Left lung (tissue), 10 donors: ENCODE measurements around the gene ARHGAP40. TPM values are rescaled to one million over a fixed set of nuclear protein-coding genes. Genes with fewer than 3 reads are reported as not detected.
A peak's percentile ranks its signal among the peaks of the same experiment; 100 is the strongest.

Experiments
- ATAC-seq: fragments of 200-7000 bp; cut with Tn5 transposase; one replicate; pipeline ENCODE4 v1.9.1; 2020; ENCODE audit warnings: moderate library complexity
- DNase-seq, 4 donors: peaks; one replicate each; pipeline ENCODE4 v3.0.0-alpha.2; 2013 to 2020
- H3K27ac ChIP-seq, 2 donors: fragments of 200-600 bp; sonication (generic) in 1 of 2; one replicate each; pipeline versions ENCODE4 v1.5.0 to v1.8.0; 2020 to 2021
- H3K27me3 ChIP-seq, 2 donors: fragments of 200-600 bp; sonication (generic) in 1 of 2; one replicate each; pipeline versions ENCODE4 v1.5.0 to v1.8.0; 2020 to 2021
- H3K36me3 ChIP-seq, 2 donors: fragments of 200-600 bp; sonication (generic) in 1 of 2; one replicate each; pipeline versions ENCODE4 v1.5.0 to v1.8.0; 2020 to 2021
- H3K4me1 ChIP-seq, 2 donors: fragments of 200-600 bp; one replicate each; pipeline ENCODE4 v1.8.0; 2021
- H3K4me3 ChIP-seq, 2 donors: fragments of 200-600 bp; sonication (generic) in 1 of 2; one replicate each; pipeline versions ENCODE4 v1.5.0 to v1.8.0; 2020 to 2021; ENCODE audit warnings: mild to moderate bottlenecking in 1 of 2
- H3K9me3 ChIP-seq, 2 donors: fragments of 200-600 bp; sonication (generic) in 1 of 2; one replicate each; pipeline versions ENCODE4 v1.5.0 to v1.8.0; 2020 to 2021
- CTCF ChIP-seq, 2 donors: fragments of 200-600 bp; sonication (generic) in 1 of 2; IDR thresholded peaks; one replicate each; pipeline versions ENCODE4 v1.5.0 to v1.8.0; 2021; ENCODE audit warnings: antibody characterized with exemption in 2 of 2
- intact Hi-C, 2 donors: fragments of 100-400 bp; cut with DNase I; formaldehyde crosslinking; loops; one replicate each; pipeline versions ENCODE4 v1.11.2 to v1.14.2; 2022
- polyA plus RNA-seq, 6 donors: library from polyadenylated mRNA; unstranded; fragments of 120-200 nt; gene quantifications; one replicate each; pipeline ENCODE4 v1.2.1, GENCODE V29; 2013; ENCODE audit not compliant: insufficient read length in 6 of 6
- total RNA-seq, 2 donors: library from RNA; stranded (reverse); fragmentation: NEBNext Ultra II Directional; extraction: Animal tissue kit (Norgen Biotek cat#: 25700); gene quantifications; one replicate each; pipeline ENCODE4 v1.2.1, GENCODE V29; 2021
- donor health status: DM: no; HTN: yes; CAD: no.
- donor health status: DM: no; HTN: no; CAD: no.

ARHGAP40 gene
- total and polyA plus RNA-seq, 8 donors = 0.13 to 0.62 (median 0.44) TPM; not detected in 1

- ATAC-seq (no peak), DNase-seq (no peak)
- H3K9me3 ChIP-seq = no peaks in the 10 kb centered on the region
- H3K27me3 ChIP-seq = peaks cover 8 to 84% of the 10 kb centered on the region in 2 donors
- H3K4me3 ChIP-seq = no peak overlapping the region
- H3K4me1 ChIP-seq = peaks cover 6 to 9% of the 10 kb centered on the region in 2 donors
- intact Hi-C loops = loop anchor here in 1 of 2 donors (5.0 to 10.0 kb wide), 2 partner anchors 88 to 250 kb away; no protein-coding TSS in a partner anchor
- no peak for TF ChIP-seq CTCF (IDR thresholded peaks at IDR 0.05)
- H3K27ac ChIP-seq = no peak overlapping the region
- no peaks in the 10 kb centered on the region for H3K36me3 ChIP-seq
Measured at GRCh38 chr20:38644588-38645260, 43.1 kb downstream of the ARHGAP40 start.

GRCh38 chr20:38645351-38645750, 43.7 kb downstream of the ARHGAP40 start:
- TF ChIP-seq CTCF (IDR thresholded peaks at IDR 0.05) = no peak
- no peak overlapping the region for H3K4me3 ChIP-seq
- H3K27ac ChIP-seq = no peak overlapping the region
- DNase-seq (no peak), ATAC-seq (no peak)
- H3K27me3 ChIP-seq = peaks cover 8 to 89% of the 10 kb centered on the region in 2 donors
- intact Hi-C loops = loop anchor here in 1 of 2 donors (5.0 to 10.0 kb wide), 2 partner anchors 87 to 249 kb away; no protein-coding TSS in a partner anchor
- no peaks in the 10 kb centered on the region for H3K36me3 ChIP-seq
- peaks cover 6 to 9% of the 10 kb centered on the region in 2 donors for H3K4me1 ChIP-seq
- no peaks in the 10 kb centered on the region for H3K9me3 ChIP-seq

- intact Hi-C loops = loop anchor here in 1 of 2 donors (5.0 to 10.0 kb wide), 2 partner anchors 86 to 249 kb away; no protein-coding TSS in a partner anchor
- H3K9me3 ChIP-seq = no peaks in the 10 kb centered on the region
- H3K27ac ChIP-seq = no peak overlapping the region
- DNase-seq (peak; percentile 44 to 95 (median 78)), ATAC-seq (peak; percentile 99)
- H3K36me3 ChIP-seq = no peaks in the 10 kb centered on the region
- peaks cover 8 to 92% of the 10 kb centered on the region in 2 donors for H3K27me3 ChIP-seq
- TF ChIP-seq CTCF (IDR thresholded peaks at IDR 0.05) = peak; percentile 95 to 98
- H3K4me1 ChIP-seq = peaks cover 6 to 9% of the 10 kb centered on the region in 2 donors
- no peak overlapping the region for H3K4me3 ChIP-seq
Measured at GRCh38 chr20:38645980-38646858, 44.6 kb downstream of the ARHGAP40 start.

GRCh38 chr20:38649275-38649891, 47.8 kb downstream of the ARHGAP40 start:
- DNase-seq (no peak), ATAC-seq (no peak)
- no peak overlapping the region for H3K4me3 ChIP-seq
- no peak for TF ChIP-seq CTCF (IDR thresholded peaks at IDR 0.05)
- H3K4me1 ChIP-seq = peaks cover 6 to 9% of the 10 kb centered on the region in 2 donors
- H3K9me3 ChIP-seq = no peaks in the 10 kb centered on the region
- peaks cover 8 to 84% of the 10 kb centered on the region in 2 donors for H3K27me3 ChIP-seq
- H3K36me3 ChIP-seq = no peaks in the 10 kb centered on the region
- intact Hi-C loops = loop anchor here in 1 of 2 donors (5.0 to 10.0 kb wide), 2 partner anchors 83 to 245 kb away; no protein-coding TSS in a partner anchor
- H3K27ac ChIP-seq = no peak overlapping the region
